Gastrocnemius medialis (tissue), 4 donors: ENCODE data around the gene SLC66A3. TPM values are rescaled to one million over a fixed set of nuclear protein-coding genes. Genes with fewer than 3 reads are reported as not detected.

Experiments used
- ATAC-seq, 2 donors: fragments of 150-250 bp; one replicate each; pipeline ENCODE4 v1.9.1; 2016
- DNase-seq, 2 donors: peaks; one replicate each; pipeline ENCODE4 v3.0.0-alpha.2; 2019
- H3K27ac ChIP-seq, 4 donors: fragments of 200-600 bp; sonication (generic); 1 replicate in 1 of 4; 2 replicates in 3 of 4; pipeline ENCODE4 v1.5.1; 2016 to 2018; ENCODE audit warnings: mild to moderate bottlenecking in 2 of 4, moderate library complexity in 1 of 4
- H3K27me3 ChIP-seq, 3 donors: fragments of 200-600 bp; sonication (generic) in 2 of 3; 1 replicate in 1 of 3; 2 replicates in 2 of 3; pipeline versions ENCODE4 v1.5.1 to v1.6.0; 2016 to 2019; ENCODE audit warnings: mild to moderate bottlenecking in 1 of 3, moderate library complexity in 1 of 3
- H3K36me3 ChIP-seq, 2 donors: fragments of 200-600 bp; sonication (generic) in 1 of 2; one replicate each; pipeline ENCODE4 v1.5.1; 2017 to 2018
- H3K4me1 ChIP-seq, 2 donors: fragments of 200-600 bp; sonication (generic) in 1 of 2; one replicate each; pipeline ENCODE4 v1.5.1; 2016 to 2017; ENCODE audit warnings: mild to moderate bottlenecking in 2 of 2
- H3K4me3 ChIP-seq, 4 donors: fragments of 200-600 bp; sonication (generic) in 3 of 4; 1 replicate in 1 of 4; 2 replicates in 3 of 4; pipeline ENCODE4 v1.5.1; 2016 to 2019; ENCODE audit warnings: mild to moderate bottlenecking in 2 of 4
- H3K9me3 ChIP-seq, 3 donors: fragments of 200-600 bp; sonication (generic) in 2 of 3; 1 replicate in 1 of 3; 2 replicates in 2 of 3; pipeline ENCODE4 v1.5.1; 2016 to 2019
- CTCF ChIP-seq, 5 experiments: fragments of 450-650 bp in 3 of 5; fragments of 200-600 bp in 2 of 5; sonication (generic) in 2 of 5; IDR thresholded peaks in 4 of 5; conservative IDR thresholded peaks in 1 of 5; 1 replicate in 4 of 5; 2 replicates in 1 of 5; pipeline ENCODE4 v1.5.1; 2016 to 2019; ENCODE audit warnings: antibody characterized with exemption in 5 of 5, mild to moderate bottlenecking in 3 of 5, moderate library complexity in 3 of 5
- POLR2A ChIP-seq, 2 donors: fragments of 450-650 bp; IDR thresholded peaks; one replicate each; pipeline ENCODE4 v1.6.1; 2017; ENCODE audit warnings: antibody characterized with exemption in 2 of 2, mild to moderate bottlenecking in 2 of 2, moderate library complexity in 2 of 2
- in situ Hi-C, 4 donors: fragments of 200-750 bp; cut with MboI; loops; one replicate each; pipeline versions ENCODE4 v1.15.0 to v1.8.0; 2017; ENCODE audit warnings: low sequenced_read_pairs in 4 of 4
- intact Hi-C: fragments of 100-400 bp; cut with DNase I; formaldehyde crosslinking; loops from one replicate; pipeline ENCODE4 v1.15.1; 2023; ENCODE audit warnings: low total_unique reads
- total RNA-seq, 4 donors: library from RNA; depleted of rRNA; stranded (reverse); fragments of >200 nt; gene quantifications; one replicate each; pipeline versions ENCODE4 v1.1.0 to v1.2.3, GENCODE V29; 2016

Gene SLC66A3
- total RNA-seq, 4 donors from 2014 or later, result 10.6 to 29.2 (median 16.0) TPM

- no peaks in the 10 kb centered on the region for H3K27me3 ChIP-seq
- TF ChIP-seq CTCF (IDR thresholded peaks at IDR 0.05 in 4 of 5, conservative IDR thresholded peaks at IDR 0.05 in 1 of 5) (no peak), POLR2A (IDR thresholded peaks at IDR 0.05) (no peak)
- DNase-seq, result no peak
- no peaks in the 10 kb centered on the region for H3K4me1 ChIP-seq
- peaks cover 5 to 86% of the 10 kb centered on the region in 2 donors for H3K36me3 ChIP-seq
- intact Hi-C loops (no loop called here), in situ Hi-C loops (no loop called here)
- no peak overlapping the region for H3K4me3 ChIP-seq
- H3K27ac ChIP-seq, result no peak overlapping the region
- H3K9me3 ChIP-seq, result no peaks in the 10 kb centered on the region
- peak; percentile 31 to 46 for ATAC-seq
Observed at GRCh38 chr2:11213090-11213638, 57.9 kb downstream of the SLC66A3 start.

GRCh38 chr2:11213975-11214374 is 58.7 kb downstream of the SLC66A3 start:
- DNase-seq, result no peak
- H3K9me3 ChIP-seq, result no peaks in the 10 kb centered on the region
- no peak overlapping the region for H3K4me3 ChIP-seq
- in situ Hi-C loops, result no loop called here
- no peaks in the 10 kb centered on the region for H3K27me3 ChIP-seq
- no peak for TF ChIP-seq CTCF (IDR thresholded peaks at IDR 0.05 in 4 of 5, conservative IDR thresholded peaks at IDR 0.05 in 1 of 5)
- TF ChIP-seq POLR2A (IDR thresholded peaks at IDR 0.05), result no peak
- no peaks in the 10 kb centered on the region for H3K4me1 ChIP-seq
- intact Hi-C loops, result no loop called here
- H3K36me3 ChIP-seq, result peaks cover 5 to 86% of the 10 kb centered on the region in 2 donors
- ATAC-seq, result no peak
- no peak overlapping the region for H3K27ac ChIP-seq

GRCh38 chr2:11214770-11215169 is 59.5 kb downstream of the SLC66A3 start:
- no peak overlapping the region for H3K27ac ChIP-seq
- peaks cover 5 to 85% of the 10 kb centered on the region in 2 donors for H3K36me3 ChIP-seq
- DNase-seq (no peak), ATAC-seq (no peak)
- H3K4me3 ChIP-seq, result no peak overlapping the region
- intact Hi-C loops, result no loop called here
- in situ Hi-C loops, result no loop called here
- no peaks in the 10 kb centered on the region for H3K9me3 ChIP-seq
- no peaks in the 10 kb centered on the region for H3K27me3 ChIP-seq
- no peaks in the 10 kb centered on the region for H3K4me1 ChIP-seq
- TF ChIP-seq CTCF (IDR thresholded peaks at IDR 0.05 in 4 of 5, conservative IDR thresholded peaks at IDR 0.05 in 1 of 5), result no peak
- no peak for TF ChIP-seq POLR2A (IDR thresholded peaks at IDR 0.05)

- H3K36me3 ChIP-seq, result peaks cover 5 to 86% of the 10 kb centered on the region in 2 donors
- ATAC-seq, result no peak
Observed at GRCh38 chr2:11215407-11215806, 60.1 kb downstream of the SLC66A3 start.

GRCh38 chr2:11220445-11220844 is 65.2 kb downstream of the SLC66A3 start:
- no peak for DNase-seq
- in situ Hi-C loops, result no loop called here
- peaks cover 5 to 59% of the 10 kb centered on the region in 2 donors for H3K36me3 ChIP-seq

More at GRCh38 chr2:11215407-11215806, 60.1 kb downstream of the SLC66A3 start:
- no peak overlapping the region for H3K4me3 ChIP-seq
- DNase-seq, result no peak
- in situ Hi-C loops, result no loop called here
- TF ChIP-seq POLR2A (IDR thresholded peaks at IDR 0.05), result no peak
- intact Hi-C loops, result no loop called here
- no peaks in the 10 kb centered on the region for H3K9me3 ChIP-seq
- H3K27me3 ChIP-seq, result no peaks in the 10 kb centered on the region
- no peak overlapping the region for H3K27ac ChIP-seq
- no peaks in the 10 kb centered on the region for H3K4me1 ChIP-seq

More at GRCh38 chr2:11220445-11220844, 65.2 kb downstream of the SLC66A3 start:
- intact Hi-C loops, result no loop called here
- no peak for ATAC-seq
- TF ChIP-seq POLR2A (IDR thresholded peaks at IDR 0.05) (no peak), CTCF (IDR thresholded peaks at IDR 0.05 in 4 of 5, conservative IDR thresholded peaks at IDR 0.05 in 1 of 5) (no peak)
- no peak overlapping the region for H3K27ac ChIP-seq
- H3K27me3 ChIP-seq, result no peaks in the 10 kb centered on the region
- H3K4me3 ChIP-seq, result no peak overlapping the region
- no peaks in the 10 kb centered on the region for H3K9me3 ChIP-seq
- H3K4me1 ChIP-seq, result no peaks in the 10 kb centered on the region
